HG03196 (cell line): ENCODE results near the gene SPHK1.
"Not testable (repeated sequence)": the region's sequence is repeated elsewhere in the genome, so short reads cannot be mapped to it uniquely, and the experiment has no call there.

Experiments
- ATAC-seq: cut with Tn5 transposase; IDR thresholded peaks from one replicate; pipeline ENCODE4 v1.9.1; 2021; ENCODE audit not compliant: unreplicated experiment

SPHK1 gene, protein sequence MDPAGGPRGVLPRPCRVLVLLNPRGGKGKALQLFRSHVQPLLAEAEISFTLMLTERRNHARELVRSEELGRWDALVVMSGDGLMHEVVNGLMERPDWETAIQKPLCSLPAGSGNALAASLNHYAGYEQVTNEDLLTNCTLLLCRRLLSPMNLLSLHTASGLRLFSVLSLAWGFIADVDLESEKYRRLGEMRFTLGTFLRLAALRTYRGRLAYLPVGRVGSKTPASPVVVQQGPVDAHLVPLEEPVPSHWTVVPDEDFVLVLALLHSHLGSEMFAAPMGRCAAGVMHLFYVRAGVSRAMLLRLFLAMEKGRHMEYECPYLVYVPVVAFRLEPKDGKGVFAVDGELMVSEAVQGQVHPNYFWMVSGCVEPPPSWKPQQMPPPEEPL

DNA sequence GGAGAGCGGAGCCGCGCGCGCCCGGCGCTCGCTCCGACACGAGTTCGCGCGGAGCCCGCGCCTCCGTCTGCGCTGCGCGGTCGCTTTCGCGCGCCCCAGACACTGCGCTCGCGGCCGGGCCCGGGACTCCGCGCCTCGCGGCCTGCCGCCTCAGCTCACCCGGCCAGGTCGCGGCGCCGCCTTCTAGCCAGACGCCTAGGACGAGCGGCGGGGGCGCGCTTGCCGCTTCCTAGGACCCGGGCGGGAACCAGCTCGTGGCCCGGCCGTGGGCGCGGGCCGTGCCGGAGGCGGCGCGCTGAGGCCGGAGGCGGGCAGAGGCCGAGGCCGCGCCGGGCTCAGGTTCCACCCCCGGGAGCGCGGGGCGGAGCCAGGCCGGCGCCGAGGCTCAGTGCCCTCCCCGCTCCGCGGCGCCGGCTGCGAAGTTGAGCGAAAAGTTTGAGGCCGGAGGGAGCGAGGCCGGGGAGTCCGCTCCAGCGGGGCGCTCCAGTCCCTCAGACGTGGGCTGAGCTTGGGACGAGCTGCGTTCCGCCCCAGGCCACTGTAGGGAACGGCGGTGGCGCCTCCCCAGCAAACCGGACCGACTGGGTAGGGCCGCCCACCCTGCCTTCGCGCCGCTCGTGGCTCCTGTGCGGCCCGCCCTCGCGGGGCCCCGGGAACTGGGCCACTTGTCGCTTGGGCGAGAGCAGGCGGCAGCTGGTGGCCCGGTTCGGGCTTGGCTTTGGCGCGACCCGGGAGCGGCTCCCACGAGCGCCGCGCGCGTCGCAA is at the start of gene SPHK1:
Gene SPHK1, plus strand, starts transcription at position 388 of the 765 bp plus-strand sequence. CDS start 1,036 bp downstream, outside the sequence.
- ATAC-seq = peak; percentile 49

DNA sequence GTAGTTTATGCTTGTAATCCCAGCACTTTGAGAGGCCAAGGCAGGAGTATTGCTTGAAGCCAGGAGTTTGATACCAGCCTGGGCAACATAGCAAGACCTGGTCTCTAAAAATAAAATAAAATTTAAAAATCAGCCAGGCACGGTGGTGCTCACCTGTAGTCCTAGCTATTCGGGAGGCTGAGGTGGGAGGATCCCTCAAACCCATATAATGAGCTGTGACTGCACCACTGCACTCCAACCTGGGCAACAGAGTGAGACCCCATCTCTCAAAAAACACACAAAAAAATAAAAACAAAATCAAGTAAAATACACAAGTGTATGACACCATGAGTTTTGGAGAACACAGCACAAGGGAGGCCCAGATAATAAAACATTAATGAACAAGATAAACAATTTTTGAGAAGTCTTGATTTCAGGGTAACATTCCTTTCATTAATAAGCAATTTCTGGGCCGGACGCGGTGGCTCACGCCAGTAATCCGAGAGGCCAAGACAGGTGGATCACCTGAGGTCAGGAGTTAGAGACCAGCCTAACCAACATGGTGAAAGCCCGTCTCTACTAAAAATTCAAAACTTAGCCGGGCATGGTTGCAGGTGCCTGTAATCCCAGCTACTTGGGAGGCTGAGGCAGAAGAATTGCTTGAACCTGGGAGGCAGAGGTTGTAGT is 48.6 kb upstream of the SPHK1 start:
- ATAC-seq = no peak

DNA sequence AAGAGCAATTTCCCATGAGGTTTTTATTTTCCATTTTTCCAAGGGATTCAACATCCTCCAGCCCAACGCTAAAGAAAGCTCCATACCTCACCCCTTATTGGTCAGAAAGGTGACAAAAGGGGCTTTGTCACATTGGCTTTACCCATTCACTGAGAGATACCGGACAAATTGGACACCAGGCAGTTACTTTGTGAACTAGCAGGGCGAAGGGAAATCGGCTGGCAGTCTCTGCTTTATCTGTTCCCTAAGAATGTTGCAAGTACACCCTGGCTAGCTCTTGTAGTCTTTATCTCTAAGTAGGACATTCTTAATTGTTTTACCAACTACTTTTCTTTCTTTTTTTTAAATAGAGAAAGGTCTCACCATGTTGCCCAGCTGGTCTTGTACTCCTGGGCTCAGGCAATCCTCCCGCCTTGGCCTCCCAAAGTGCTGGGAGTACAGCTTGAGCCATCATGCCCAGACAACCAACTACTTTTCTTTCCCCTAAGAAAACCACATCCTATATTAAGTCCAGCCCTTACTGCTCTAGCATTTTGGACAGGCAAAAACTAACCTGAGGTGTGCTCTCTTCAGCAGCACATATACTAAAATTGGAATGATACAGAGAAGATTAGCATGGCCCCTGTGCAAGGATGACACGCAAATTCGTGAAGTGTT is 47.5 kb upstream of the SPHK1 start:
- no peak for ATAC-seq

DNA sequence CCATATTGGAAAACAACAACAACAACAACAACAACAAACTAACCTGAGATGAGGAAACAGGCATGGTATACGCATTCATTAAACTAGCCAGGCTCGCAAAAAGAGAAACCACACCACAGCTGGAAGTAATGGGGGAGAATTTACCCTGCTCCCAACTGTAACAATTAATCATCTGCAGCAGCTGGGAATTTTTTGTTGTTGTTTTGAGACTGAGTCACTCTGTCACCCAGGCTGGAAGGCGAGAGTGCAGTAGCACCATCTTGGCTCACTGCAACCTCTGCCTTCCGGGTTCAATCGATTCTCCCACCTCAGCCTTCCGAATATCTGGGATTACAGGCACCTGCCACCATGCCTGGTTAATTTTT is 47.0 kb upstream of the SPHK1 start:
- no peak for ATAC-seq

DNA sequence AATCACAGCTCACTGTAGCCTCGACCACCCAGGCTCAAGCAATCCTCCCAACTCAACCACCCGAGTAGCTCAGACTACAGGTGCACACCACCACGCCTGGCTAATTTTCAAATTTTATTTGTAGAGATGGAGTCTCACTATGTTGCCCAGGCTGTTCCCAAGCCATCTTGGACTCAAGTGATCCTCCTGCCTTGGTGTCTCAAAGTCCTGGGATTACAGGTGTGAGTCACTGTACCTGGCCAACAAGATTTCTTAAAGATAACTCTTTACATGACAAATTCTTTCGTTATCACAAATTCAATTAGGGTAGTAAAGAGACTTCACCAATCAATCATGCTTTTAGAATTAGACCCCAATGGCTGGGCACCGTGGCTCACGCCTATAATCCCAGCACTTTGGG is 43.1 kb upstream of the SPHK1 start:
- ATAC-seq = no peak

DNA sequence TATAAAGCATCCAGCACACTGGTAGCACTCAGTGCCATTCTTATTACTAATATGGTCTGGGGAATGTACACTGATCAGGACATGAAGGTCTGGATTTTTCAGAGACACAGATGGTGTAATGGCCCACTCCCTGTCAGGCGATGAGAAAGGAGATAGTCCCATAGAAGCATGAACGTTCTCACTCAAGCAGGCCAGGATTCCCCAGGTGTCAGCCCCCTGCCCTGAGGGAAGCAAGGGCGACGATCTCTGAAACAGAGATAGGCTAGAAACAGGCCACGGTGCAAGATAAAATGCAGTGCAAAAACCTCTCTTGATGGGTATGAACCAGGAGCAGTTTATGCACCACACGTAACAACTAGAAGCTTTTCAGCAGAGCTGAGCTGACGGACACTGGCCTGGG is 41.3 kb upstream of the SPHK1 start:
- ATAC-seq = no peak

DNA sequence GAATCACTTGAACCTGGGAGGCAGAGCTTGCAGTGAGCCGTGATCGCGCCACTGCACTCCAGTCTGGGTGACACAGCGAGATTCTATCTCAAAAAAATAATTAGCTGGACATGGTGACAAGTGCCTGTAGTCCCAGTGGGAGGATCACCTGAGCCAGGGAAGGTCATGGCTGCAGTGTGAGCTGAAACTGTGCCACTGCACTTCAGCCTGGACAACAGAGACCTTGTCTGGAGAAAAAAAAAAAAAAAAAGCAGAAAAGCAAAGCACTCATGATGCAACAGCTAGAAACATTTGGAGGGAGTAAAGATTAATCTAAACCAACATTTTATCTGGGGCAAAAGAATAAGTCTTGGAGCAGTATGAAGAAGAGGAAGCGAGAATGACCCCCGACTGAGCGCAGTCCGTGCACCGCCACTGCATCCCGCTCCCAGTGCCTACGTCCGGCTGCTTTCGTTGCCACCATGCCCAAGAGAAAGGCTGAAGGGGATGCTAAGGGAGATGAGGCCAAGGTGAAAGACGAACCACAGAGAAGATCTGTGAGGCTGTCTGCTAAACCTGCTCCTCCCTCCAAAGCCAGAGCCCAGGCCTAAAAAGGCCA is 38.9 kb upstream of the SPHK1 start:
- ATAC-seq = no peak

DNA sequence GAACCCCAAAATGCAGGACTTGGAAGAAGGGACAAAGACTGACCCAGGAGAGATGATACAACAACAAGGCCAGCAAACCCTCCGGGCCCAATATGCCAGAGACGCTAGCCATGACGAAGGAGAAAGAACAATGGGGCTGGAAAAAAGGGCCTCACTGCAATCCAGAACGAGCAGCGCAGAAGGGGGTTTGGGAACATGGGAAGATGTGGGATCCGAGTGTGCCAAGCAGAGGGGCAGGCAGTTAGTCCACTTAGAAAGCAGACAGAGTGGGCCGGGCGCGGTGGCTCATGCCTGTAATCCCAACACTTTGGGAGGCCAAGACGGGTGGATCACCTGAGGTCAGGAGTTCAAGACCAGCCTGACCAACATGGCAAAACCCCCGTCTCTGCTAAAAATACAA is 37.5 kb upstream of the SPHK1 start:
- not testable (repeated sequence) for ATAC-seq

DNA sequence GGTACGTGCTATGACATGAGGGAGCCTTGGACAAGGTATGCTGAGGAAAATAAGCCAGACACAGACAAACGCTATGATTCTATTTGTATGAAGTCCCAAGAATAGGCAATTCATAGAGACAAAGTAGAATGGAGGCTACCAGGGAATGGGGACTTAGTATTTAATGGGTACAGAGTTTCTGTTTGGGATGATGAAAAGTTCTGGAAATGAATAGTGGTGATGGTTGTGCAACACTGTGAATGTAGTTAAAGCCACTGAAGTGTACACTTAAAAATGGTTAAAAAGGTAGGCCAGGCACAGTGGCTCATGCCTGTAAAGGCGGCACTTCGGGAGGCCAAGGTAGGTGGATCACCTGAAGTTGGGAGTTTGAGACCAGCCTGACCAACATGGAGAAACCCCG is 33.9 kb upstream of the SPHK1 start:
- ATAC-seq = no peak

DNA sequence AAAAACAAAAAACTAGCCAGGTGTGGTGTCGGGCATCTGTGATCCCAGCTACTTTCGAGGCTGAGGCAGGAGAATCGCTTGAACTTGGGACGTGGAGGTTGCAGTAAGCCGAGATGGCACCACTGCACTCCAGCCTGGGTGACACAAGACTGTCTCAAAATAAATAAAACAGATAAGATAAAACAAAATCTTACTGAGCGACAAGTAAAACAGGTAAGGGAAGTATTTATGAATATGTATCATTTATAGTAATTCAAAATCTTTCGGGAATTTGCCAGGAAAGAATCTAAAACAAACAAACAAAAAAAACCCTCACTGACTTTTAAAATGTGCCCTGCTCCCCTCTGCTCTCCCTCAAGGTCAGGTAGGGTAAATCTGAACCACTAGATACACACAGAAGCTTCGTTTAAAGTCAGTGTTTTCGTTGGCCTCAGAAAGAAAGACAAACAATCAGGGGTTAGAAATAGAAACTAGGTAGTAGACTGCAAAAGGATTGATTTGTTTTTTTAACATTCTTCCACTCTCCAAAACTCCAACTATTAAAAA is 32.8 kb upstream of the SPHK1 start:
- no peak for ATAC-seq

DNA sequence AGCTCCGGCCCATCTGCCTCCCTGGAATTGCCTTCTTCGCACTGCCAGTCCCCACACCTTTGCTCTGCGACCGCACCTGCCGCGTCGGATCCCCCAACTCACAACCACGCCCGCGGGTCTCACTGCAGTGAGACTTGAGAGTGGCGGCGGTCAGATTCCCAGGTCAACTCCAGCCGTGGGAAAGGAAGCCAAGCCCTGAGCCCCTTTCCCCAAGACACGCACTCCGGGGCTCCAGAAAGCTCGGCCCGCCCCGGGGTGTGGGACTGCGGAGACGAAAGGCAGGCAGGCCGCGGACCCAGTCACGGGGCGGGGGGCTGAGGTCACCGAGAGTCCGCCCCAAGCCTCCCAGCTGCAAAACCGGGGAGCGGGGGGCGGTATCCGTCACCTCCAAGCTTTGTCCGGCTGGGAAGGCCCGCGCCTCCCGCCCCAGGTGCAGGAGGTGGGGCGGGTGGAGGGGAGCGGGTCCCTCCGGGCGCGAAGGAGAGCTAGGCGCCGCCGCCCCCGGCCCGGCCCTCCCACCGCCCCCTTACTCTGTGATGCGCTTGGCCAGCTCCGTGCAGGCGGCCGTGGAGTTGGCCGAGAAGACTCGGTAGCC is 31.3 kb upstream of the SPHK1 start:
- ATAC-seq = peak; percentile 16

DNA sequence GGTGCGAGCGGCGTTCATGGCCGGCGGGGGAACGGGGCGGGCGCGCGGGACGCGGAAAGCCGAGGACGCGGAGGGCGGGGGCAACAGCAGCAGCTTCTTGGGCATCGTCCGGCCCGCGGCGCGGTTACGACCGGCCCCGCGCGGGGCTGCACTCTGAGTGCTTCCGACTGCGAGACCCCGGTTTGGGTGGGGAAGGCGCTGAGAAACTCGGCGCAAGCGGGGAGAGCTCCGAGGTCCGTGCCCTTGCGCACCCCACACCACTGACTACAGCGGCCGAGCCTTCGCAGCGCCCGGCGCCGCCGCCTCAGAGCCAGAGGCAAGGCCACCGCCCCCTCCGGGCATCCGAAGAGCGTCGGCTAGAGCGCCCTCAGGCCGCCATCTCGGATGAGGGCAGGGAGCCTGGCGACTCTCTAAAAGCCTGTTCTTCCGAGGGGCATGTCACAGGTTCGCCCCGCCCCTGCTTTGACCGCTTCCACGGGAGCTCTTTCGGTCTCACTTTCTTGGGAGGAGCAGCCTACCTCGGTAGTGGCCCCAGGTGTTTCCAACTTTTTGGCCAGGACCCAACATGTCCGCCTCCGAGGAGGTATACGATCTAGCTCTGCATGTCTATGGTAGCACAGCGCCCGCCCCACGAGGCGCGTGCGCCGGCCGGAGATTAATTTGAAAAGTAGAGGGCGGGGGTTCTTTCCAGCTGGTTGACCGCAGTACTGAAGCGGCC is 30.7 kb upstream of the SPHK1 start, which contains the start of gene PRPSAP1:
Gene PRPSAP1, minus strand, starts transcription at position 318 of the 718 bp plus-strand sequence. Its CDS starts 213 bp downstream, at position 105.
- peak; percentile 86 for ATAC-seq

DNA sequence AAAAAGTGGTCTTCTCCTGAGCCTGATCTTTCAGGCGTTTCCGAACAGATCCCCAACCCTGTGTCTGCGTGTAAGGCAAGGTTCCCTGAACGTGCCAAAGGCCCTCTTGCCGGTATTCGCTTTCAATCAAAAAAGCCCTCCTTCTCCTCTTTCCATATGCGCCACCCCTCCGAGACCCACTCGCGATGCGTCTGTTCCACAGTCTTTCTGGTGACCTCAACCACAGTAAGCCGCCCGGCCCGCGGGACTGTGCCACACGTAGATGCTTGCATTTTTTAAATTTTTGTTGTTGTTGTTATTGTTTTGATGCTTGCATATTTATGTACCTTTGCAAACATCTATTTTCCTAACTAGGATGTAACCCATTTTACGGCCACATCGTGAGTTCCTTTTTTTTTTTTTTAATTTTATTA is 30.1 kb upstream of the SPHK1 start:
- no peak for ATAC-seq

DNA sequence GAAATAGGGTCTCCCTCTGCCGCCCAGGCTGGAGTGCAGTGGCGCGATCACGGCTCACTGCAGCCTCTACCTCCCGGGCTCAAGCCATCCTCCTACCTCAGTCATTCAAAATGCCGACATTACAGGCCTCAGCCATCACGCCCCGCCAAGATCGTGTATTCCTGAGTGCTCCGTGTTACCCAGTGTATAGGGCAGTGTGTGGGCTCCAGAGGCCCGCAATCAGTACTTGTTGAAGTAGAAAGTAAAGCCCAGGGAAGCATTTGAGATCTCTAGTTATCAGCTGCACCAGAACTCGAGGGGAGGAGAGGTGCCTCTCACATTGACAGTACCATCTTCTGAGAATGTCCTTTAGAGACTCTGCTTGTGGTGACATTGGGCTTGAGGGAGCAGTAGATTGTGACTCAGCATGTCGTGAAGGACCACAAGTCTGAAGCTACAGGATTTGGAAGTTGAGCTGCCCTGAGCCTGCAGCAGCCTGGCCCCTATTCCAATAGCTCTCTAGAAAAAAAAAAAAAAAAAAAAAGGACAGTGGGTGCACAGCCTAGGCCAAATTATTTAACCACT is 29.6 kb upstream of the SPHK1 start:
- ATAC-seq = no peak

DNA sequence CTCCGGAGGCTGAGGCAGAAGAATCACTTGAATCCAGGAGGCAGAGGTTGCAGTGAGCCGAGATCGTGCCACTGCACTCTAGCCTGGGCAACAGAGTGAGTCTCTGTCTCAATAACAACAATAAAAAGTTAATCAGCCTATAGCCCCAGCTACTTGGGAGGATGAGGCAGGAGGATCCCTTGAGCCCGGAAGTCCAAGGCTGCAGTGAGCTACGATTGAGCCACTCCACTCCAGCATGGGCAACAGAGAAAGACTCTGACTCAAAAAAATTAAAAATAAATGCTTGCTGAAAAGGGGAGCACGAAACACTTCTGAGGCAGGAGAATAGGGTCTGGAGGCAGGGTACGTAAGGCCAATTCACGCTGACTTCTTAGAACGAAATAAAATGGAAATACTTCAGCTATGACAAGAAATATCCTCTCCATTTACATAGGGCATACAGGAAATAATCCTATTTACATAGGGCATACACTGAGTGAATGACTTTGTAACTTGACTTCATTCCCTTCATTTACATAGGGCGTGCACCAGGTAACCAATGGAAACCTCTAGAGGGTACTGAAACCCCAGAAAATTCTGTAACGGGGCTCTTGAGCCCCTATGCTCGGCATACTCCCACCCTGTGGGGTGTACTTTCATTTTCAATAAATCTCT is 27.5 kb upstream of the SPHK1 start:
- no peak for ATAC-seq

DNA sequence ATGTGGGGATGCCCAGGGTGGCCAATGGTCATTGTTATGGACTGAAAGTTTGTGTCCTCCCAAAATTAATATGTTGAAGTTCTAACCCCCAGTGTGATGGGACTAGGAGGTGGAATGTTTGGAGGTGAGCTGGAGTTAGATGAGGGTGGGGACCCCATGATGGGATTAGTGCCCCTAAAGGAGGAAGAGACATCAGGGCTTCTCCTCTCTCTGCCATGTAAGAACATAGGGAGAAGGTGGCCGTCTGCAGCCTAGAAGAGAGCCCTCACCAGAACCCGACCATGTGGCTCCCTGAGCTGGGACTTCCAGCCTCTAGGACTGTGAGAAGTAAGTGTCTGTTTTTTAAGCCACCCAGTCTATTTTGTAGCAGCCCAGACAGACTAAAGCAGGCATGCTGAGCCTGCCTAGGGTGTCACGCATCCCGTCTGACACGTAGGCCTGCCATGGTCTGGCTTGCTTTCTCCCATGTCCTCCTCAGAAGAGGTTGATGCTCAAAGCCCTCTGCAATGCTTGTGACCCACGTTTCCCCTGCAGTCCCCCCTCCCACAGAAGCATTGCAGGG is 26.7 kb upstream of the SPHK1 start:
- no peak for ATAC-seq

DNA sequence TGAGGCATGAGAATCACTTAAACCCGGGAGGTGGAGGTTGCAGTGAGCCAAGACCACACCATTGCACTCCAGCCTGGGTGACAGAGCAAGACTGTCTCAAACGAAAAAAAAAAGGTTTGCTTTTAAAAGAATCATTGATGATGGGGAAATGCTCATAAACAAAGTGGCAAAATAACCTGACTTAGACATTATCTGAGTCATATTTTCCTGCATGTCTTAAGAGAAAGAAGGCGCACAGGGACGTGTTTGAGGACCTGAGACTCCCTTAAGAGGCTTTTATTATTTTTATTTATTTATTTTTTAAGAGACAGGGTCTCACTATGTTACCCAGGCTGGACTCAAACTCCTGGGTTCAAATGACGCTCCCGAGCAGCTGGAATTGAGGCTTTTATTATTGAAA is 25.0 kb upstream of the SPHK1 start:
- ATAC-seq = no peak

DNA sequence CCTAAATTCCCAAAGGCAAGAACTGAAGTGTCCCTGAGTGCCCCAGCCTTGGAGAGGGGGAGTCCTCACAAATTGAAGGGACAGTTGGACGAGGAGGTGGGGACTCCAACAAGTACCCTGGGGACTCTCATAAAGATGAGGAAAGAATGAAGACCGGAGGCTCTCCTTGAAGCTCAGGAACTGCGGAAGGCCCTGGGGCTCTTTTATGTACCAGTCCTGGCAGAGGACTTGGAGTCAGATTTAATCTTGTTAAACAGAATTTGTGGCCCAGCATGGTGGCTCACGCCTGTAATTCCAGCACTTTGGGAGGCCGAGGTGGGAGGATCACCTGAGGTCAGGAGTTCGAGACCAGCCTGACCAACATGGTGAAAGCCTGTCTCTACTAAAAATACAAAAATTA is 24.6 kb upstream of the SPHK1 start:
- not testable (repeated sequence) for ATAC-seq
